Natural killer cell (primary cell): ENCODE results near the gene TEKTIP1. TPM values are rescaled to one million over a fixed set of nuclear protein-coding genes. Genes with fewer than 3 reads are reported as not detected.

Source experiments
- ATAC-seq, 3 donors: fragments of 150-1000 bp in 2 of 3; fragments of 200-7000 bp in 1 of 3; cut with Tn5 transposase; 1 replicate in 1 of 3; 2 replicates in 2 of 3; pipeline ENCODE4 v1.10.0; 2021; ENCODE audit warnings: mild to moderate bottlenecking in 2 of 3, moderate library complexity in 2 of 3
- DNase-seq, 2 donors: peaks; one replicate each; pipeline versions ENCODE4 v3.0.0 to v3.0.0-alpha.2; 2013 to 2021; ENCODE audit warnings: mixed read lengths in 1 of 2
- H3K27ac ChIP-seq: one replicate; pipeline ENCODE4 v1.5.1; 2013; ENCODE audit warnings: mild to moderate bottlenecking, low read length
- H3K27me3 ChIP-seq: one replicate; pipeline ENCODE4 v1.6.1; 2013; ENCODE audit warnings: low read length; ENCODE audit not compliant: control insufficient read depth, insufficient read depth
- H3K36me3 ChIP-seq: one replicate; pipeline ENCODE4 v1.6.1; 2013; ENCODE audit warnings: low read length; ENCODE audit not compliant: control insufficient read depth, insufficient read depth
- H3K4me1 ChIP-seq: one replicate; pipeline ENCODE4 v1.6.1; 2013; ENCODE audit warnings: low read length; ENCODE audit not compliant: control insufficient read depth, insufficient read depth
- H3K4me3 ChIP-seq: one replicate; pipeline ENCODE4 v1.5.1; 2013; ENCODE audit warnings: low read length
- H3K9me3 ChIP-seq: one replicate; pipeline ENCODE4 v1.6.1; 2013; ENCODE audit warnings: low read length; ENCODE audit not compliant: control insufficient read depth, insufficient read depth
- H3K27ac Mint-ChIP-seq, 2 donors: one replicate each; pipeline ENCODE4 v1.8.0; 2022; ENCODE audit warnings: mild to moderate bottlenecking in 2 of 2, mixed read lengths in 2 of 2, moderate library complexity in 1 of 2
- H3K27me3 Mint-ChIP-seq, 2 donors: one replicate each; pipeline ENCODE4 v1.8.0; 2022; ENCODE audit warnings: low read depth in 2 of 2, mixed read lengths in 2 of 2
- H3K36me3 Mint-ChIP-seq: one replicate; pipeline ENCODE4 v1.8.0; 2022; ENCODE audit warnings: mixed read lengths
- H3K4me1 Mint-ChIP-seq, 2 donors: one replicate each; pipeline ENCODE4 v1.8.0; 2022; ENCODE audit warnings: mixed read lengths in 2 of 2
- H3K4me3 Mint-ChIP-seq: one replicate; pipeline ENCODE4 v1.8.0; 2022; ENCODE audit warnings: mild to moderate bottlenecking, moderate library complexity, mixed read lengths
- H3K9me3 Mint-ChIP-seq, 2 donors: one replicate each; pipeline ENCODE4 v1.8.0; 2022; ENCODE audit warnings: mixed read lengths in 2 of 2
- WGBS: methylation state at CpG from one replicate; pipeline ENCODE4 v1.1.7; 2013; ENCODE audit warnings: missing lambda C conversion rate; ENCODE audit not compliant: insufficient coverage; 5-methylcytosine and 5-hydroxymethylcytosine counted together
- intact Hi-C: fragments of 100-400 bp; cut with micrococcal nuclease; formaldehyde crosslinking; loops from one replicate; pipeline ENCODE4 v1.14.2; 2022
- total RNA-seq, 4 donors: library from RNA; stranded (reverse); fragments of 120-200 nt in 1 of 4; gene quantifications; one replicate each; pipeline versions ENCODE4 v1.2.3 to v1.2.4, GENCODE V29; 2013 to 2022
- TF ChIP-seq, protein P1 (sequence below): fragments of 200-600 bp; IDR thresholded peaks from one replicate; pipeline ENCODE4 v1.8.0; 2022; ENCODE audit warnings: antibody characterized with exemption

TEKTIP1 gene
- total RNA-seq, 3 donors from 2014 or later (not counting 1 experiment from before 2014, with no cell fraction given) = 5.9 to 11.6 (median 6.4) TPM

DNA sequence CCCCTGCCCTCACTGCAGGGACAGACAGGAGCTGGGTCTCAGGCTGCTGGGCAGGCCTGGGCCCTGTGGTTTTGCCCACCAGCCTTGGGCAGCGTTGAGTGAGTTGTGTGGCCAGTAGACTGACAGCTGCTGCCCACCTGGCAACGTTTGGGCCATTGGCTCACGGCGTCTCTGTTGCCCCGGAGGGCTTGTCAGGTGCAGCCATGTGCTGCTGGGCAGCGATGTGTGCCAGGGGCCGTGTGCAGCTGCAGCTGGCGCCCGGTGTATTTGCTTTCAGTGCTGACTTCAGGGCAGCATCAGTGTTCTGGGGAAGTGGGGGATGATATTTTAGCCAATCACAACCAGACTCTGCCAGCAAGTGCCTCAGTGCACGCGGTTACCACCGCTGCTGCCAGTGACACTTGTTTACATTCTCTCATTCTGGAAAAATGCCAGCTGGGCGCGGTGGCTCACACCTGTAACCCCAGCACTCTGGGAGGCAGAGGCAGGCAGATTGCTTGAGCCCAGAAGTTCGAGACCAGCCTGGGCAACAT, 22.2 kb upstream of the TEKTIP1 start:
- no peaks in the 10 kb centered on the region for H3K9me3 Mint-ChIP-seq
- ATAC-seq (peak; percentile 46 to 72 (median 70)), DNase-seq (peak in 1 of 2 donors; percentile 73)
- peaks cover 11 to 20% of the 10 kb centered on the region in 2 donors for H3K4me1 Mint-ChIP-seq
- H3K9me3 ChIP-seq = no peaks in the 10 kb centered on the region
- H3K36me3 ChIP-seq = peaks cover 7% of the 10 kb centered on the region
- intact Hi-C loops = no loop called here
- H3K36me3 Mint-ChIP-seq = no peaks in the 10 kb centered on the region
- H3K27me3 ChIP-seq = no peaks in the 10 kb centered on the region
- H3K4me3 Mint-ChIP-seq = no peak overlapping the region
- peak overlapping the region; percentile 37 for H3K27ac ChIP-seq
- peaks cover 25% of the 10 kb centered on the region for H3K4me1 ChIP-seq
- no peak overlapping the region for H3K4me3 ChIP-seq
- no peaks in the 10 kb centered on the region for H3K27me3 Mint-ChIP-seq
- TF ChIP-seq, protein P1, sequence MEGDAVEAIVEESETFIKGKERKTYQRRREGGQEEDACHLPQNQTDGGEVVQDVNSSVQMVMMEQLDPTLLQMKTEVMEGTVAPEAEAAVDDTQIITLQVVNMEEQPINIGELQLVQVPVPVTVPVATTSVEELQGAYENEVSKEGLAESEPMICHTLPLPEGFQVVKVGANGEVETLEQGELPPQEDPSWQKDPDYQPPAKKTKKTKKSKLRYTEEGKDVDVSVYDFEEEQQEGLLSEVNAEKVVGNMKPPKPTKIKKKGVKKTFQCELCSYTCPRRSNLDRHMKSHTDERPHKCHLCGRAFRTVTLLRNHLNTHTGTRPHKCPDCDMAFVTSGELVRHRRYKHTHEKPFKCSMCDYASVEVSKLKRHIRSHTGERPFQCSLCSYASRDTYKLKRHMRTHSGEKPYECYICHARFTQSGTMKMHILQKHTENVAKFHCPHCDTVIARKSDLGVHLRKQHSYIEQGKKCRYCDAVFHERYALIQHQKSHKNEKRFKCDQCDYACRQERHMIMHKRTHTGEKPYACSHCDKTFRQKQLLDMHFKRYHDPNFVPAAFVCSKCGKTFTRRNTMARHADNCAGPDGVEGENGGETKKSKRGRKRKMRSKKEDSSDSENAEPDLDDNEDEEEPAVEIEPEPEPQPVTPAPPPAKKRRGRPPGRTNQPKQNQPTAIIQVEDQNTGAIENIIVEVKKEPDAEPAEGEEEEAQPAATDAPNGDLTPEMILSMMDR = no peak
- WGBS = 40% methylated on average over 15 of the region's 15 CpGs
- peak overlapping the region; percentile 61 to 63 for H3K27ac Mint-ChIP-seq

DNA sequence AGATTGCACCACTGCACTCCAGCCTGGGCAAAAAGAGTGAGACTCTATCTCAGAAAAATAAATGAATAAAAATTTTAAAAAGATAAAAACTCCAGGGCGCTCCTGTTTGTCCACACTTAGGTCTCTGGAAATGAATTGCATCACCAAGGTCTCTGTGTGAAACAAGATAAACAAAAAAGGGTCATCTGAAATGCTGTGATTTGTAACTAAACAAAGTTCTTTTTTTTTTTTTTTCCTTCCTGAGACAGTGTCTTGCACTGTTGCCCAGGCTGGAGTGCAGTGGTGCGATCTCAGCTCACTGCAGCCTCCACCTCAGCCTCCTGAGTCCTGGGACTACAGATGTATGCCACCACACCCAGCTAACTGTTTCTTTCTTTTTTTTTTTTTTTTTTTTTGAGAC, 21.3 kb upstream of the TEKTIP1 start:
- H3K4me3 ChIP-seq = no peak overlapping the region
- H3K27me3 ChIP-seq = no peaks in the 10 kb centered on the region
- Mint-ChIP-seq H3K4me1 (peaks cover 15 to 20% of the 10 kb centered on the region in 2 donors), H3K9me3 (no peaks in the 10 kb centered on the region), H3K36me3 (no peaks in the 10 kb centered on the region), H3K27ac (no peak overlapping the region), H3K4me3 (no peak overlapping the region), H3K27me3 (no peaks in the 10 kb centered on the region)
- no peak for DNase-seq
- TF ChIP-seq, protein P1 = no peak
- intact Hi-C loops = no loop called here
- H3K36me3 ChIP-seq = peaks cover 10% of the 10 kb centered on the region
- no peak for ATAC-seq
- no peaks in the 10 kb centered on the region for H3K9me3 ChIP-seq
- WGBS = 83% methylated on average over 2 of the region's 2 CpGs
- no peak overlapping the region for H3K27ac ChIP-seq
- peaks cover 20% of the 10 kb centered on the region for H3K4me1 ChIP-seq

DNA sequence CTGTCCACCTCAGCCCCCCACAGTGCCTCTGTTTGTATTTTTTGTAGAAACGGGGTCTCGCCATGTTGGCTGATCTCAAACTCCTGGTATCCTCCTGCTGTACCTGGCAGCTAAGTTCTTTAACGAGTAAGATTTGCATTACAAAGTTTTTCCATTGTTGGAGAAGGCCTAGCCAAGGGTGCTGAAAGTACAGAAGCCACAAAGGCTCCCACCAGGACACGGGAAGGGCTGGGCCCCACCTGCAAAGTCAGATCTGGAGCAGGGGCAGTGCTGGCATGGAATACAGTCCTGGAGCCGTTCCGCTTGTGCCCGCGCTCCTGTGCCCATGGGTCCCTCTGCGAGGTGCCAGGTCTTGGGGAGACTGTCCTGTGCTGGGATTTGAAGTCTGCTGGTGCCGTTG, 20.7 kb upstream of the TEKTIP1 start:
- no peak overlapping the region for H3K4me3 ChIP-seq
- intact Hi-C loops = no loop called here
- H3K4me1 ChIP-seq = peaks cover 20% of the 10 kb centered on the region
- peaks cover 15 to 20% of the 10 kb centered on the region in 2 donors for H3K4me1 Mint-ChIP-seq
- H3K4me3 Mint-ChIP-seq = no peak overlapping the region
- TF ChIP-seq, protein P1 = no peak
- DNase-seq (no peak), ATAC-seq (no peak)
- H3K36me3 ChIP-seq = peaks cover 14% of the 10 kb centered on the region
- no peaks in the 10 kb centered on the region for H3K27me3 Mint-ChIP-seq
- no peaks in the 10 kb centered on the region for H3K9me3 ChIP-seq
- H3K9me3 Mint-ChIP-seq = no peaks in the 10 kb centered on the region
- no peaks in the 10 kb centered on the region for H3K27me3 ChIP-seq
- H3K27ac Mint-ChIP-seq = no peak overlapping the region
- WGBS = 95% methylated on average over 10 of the region's 10 CpGs
- no peak overlapping the region for H3K27ac ChIP-seq
- H3K36me3 Mint-ChIP-seq = no peaks in the 10 kb centered on the region

DNA sequence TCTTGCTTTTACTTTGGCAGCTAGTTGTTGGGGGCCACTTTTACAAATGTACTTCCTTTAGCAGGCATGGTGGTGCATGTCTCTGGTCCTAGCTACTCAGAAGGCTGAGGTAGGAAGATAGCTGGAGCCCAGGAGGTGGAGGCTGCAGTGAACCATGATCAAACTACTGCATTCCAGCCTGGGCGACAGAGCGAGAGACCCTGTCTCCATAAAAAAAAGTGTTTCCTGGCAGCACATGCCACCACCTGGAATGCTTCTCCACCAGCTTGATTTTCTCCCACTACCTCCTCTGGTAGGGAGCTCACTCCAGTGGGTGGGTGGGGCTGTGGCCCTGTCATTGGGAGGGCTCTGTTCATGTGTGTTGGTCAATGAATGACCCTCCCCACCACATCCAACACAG, 20.3 kb upstream of the TEKTIP1 start:
- intact Hi-C loops = no loop called here
- H3K36me3 ChIP-seq = peaks cover 17% of the 10 kb centered on the region
- Mint-ChIP-seq H3K4me1 (peaks cover 15 to 20% of the 10 kb centered on the region in 2 donors), H3K27me3 (no peaks in the 10 kb centered on the region), H3K36me3 (no peaks in the 10 kb centered on the region), H3K9me3 (no peaks in the 10 kb centered on the region), H3K4me3 (no peak overlapping the region), H3K27ac (no peak overlapping the region)
- H3K9me3 ChIP-seq = no peaks in the 10 kb centered on the region
- no peak overlapping the region for H3K27ac ChIP-seq
- no peak for ATAC-seq
- H3K27me3 ChIP-seq = no peaks in the 10 kb centered on the region
- H3K4me1 ChIP-seq = peaks cover 20% of the 10 kb centered on the region
- H3K4me3 ChIP-seq = no peak overlapping the region
- TF ChIP-seq, protein P1 = no peak
- WGBS = 95% methylated on average over 2 of the region's 2 CpGs
- DNase-seq = no peak
